T-helper 2 cell treated with Interferon-gamma antibody and Interleukin-4, amounts not matched to agents 5 μg/mL and 100 μg/mL, for 36 hours (primary cell): ENCODE data around the gene DUSP28.
A peak's percentile ranks its signal among the peaks of the same experiment; 100 is the strongest.

Experiments used
- DNase-seq: peaks from one replicate; pipeline ENCODE4 v3.0.0; 2021; ENCODE audit warnings: low spot score
- H3K27ac Mint-ChIP-seq: one replicate; pipeline ENCODE4 v1.8.0; 2021; ENCODE audit warnings: mild to moderate bottlenecking, mixed read lengths
- H3K27me3 Mint-ChIP-seq: one replicate; pipeline ENCODE4 v1.8.0; 2021; ENCODE audit warnings: low read depth, mixed read lengths
- H3K36me3 Mint-ChIP-seq: one replicate; pipeline ENCODE4 v1.8.0; 2021; ENCODE audit warnings: low read depth, mixed read lengths
- H3K4me1 Mint-ChIP-seq: one replicate; pipeline ENCODE4 v1.8.0; 2021; ENCODE audit warnings: low read depth, mixed read lengths
- H3K4me3 Mint-ChIP-seq: one replicate; pipeline ENCODE4 v1.8.0; 2022; ENCODE audit warnings: mild to moderate bottlenecking, moderate library complexity, mixed read lengths
- H3K9me3 Mint-ChIP-seq: one replicate; pipeline ENCODE4 v1.8.0; 2021; ENCODE audit warnings: mixed read lengths

DUSP28 gene

DNA sequence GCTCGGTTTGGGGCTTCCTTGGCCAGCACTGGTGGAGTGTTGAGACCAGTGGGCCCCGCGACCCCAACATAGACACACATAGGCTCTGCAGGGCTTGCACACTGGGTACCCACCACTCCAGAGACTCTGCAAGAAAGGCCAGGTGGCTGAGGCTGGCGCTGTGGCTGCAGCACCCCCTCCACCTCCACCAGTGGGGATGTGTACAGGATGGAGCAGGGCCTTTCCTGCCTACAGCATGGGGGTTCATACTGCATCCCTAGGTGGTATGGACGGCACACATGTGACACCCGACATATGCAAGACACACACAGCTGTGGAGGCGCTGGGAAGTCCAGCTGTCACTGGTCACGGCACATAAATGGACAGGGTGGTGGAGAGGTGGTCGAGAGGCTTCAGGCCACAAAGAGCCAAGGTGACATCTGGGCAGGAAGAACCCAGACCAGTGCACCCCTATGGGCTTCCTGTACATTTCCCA is 9.4 kb downstream of the DUSP28 start:
- Mint-ChIP-seq H3K9me3 (no peaks in the 10 kb centered on the region), H3K4me1 (peaks cover 33% of the 10 kb centered on the region), H3K27me3 (no peaks in the 10 kb centered on the region), H3K27ac (peak overlapping the region; percentile 56), H3K4me3 (peak overlapping the region; percentile 90), H3K36me3 (peaks cover 30% of the 10 kb centered on the region)
- no peak for DNase-seq

DNA sequence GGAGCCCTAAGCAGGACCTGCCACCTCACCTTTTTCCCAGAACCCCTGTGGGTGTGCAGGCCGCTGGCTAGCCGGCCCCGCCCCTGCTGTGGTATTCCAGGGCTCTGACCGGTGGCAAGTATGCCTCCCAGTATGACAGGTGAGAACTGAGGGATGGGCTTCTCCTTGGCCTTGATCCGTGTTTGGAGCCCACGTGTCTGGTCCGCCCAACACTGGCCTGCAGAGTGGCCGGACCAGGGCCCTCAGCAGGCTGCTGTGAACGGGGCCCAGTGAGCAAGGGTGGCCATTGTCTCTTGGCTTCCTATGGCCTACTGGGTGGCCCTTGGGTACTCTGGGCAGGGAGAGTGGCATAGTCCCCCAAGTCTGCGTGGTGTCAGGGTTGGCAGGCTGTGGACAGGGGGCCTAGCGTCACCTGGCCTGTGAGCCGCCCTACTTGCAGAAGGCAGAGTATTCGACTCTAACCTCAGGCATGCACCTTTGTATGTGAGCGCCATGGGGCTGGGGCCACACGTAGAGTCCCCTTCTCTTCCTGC is 9.9 kb downstream of the DUSP28 start:
- Mint-ChIP-seq H3K4me1 (peaks cover 28% of the 10 kb centered on the region), H3K36me3 (peaks cover 27% of the 10 kb centered on the region)
- no peak for DNase-seq

GRCh38 chr2:240570531-240571313 is 10.6 kb downstream of the DUSP28 start:
- no peaks in the 10 kb centered on the region for H3K9me3 Mint-ChIP-seq
- H3K4me3 Mint-ChIP-seq, result peak overlapping the region; percentile 90
- H3K36me3 Mint-ChIP-seq, result peaks cover 27% of the 10 kb centered on the region
- H3K27ac Mint-ChIP-seq, result peak overlapping the region; percentile 66
- peaks cover 24% of the 10 kb centered on the region for H3K4me1 Mint-ChIP-seq
- no peaks in the 10 kb centered on the region for H3K27me3 Mint-ChIP-seq
- no peak for DNase-seq

More for the DNA sequence above, 9.9 kb downstream of the DUSP28 start:
- Mint-ChIP-seq H3K4me3 (peak overlapping the region; percentile 90), H3K9me3 (no peaks in the 10 kb centered on the region), H3K27me3 (no peaks in the 10 kb centered on the region), H3K27ac (no peak overlapping the region)

GRCh38 chr2:240571314-240571973 is 11.3 kb downstream of the DUSP28 start:
- H3K36me3 Mint-ChIP-seq, result peaks cover 29% of the 10 kb centered on the region
- no peaks in the 10 kb centered on the region for H3K9me3 Mint-ChIP-seq
- H3K4me1 Mint-ChIP-seq, result peaks cover 22% of the 10 kb centered on the region
- H3K27me3 Mint-ChIP-seq, result no peaks in the 10 kb centered on the region
- H3K27ac Mint-ChIP-seq, result peak overlapping the region; percentile 66
- peak overlapping the region; percentile 28 for H3K4me3 Mint-ChIP-seq
- DNase-seq, result no peak

DNA sequence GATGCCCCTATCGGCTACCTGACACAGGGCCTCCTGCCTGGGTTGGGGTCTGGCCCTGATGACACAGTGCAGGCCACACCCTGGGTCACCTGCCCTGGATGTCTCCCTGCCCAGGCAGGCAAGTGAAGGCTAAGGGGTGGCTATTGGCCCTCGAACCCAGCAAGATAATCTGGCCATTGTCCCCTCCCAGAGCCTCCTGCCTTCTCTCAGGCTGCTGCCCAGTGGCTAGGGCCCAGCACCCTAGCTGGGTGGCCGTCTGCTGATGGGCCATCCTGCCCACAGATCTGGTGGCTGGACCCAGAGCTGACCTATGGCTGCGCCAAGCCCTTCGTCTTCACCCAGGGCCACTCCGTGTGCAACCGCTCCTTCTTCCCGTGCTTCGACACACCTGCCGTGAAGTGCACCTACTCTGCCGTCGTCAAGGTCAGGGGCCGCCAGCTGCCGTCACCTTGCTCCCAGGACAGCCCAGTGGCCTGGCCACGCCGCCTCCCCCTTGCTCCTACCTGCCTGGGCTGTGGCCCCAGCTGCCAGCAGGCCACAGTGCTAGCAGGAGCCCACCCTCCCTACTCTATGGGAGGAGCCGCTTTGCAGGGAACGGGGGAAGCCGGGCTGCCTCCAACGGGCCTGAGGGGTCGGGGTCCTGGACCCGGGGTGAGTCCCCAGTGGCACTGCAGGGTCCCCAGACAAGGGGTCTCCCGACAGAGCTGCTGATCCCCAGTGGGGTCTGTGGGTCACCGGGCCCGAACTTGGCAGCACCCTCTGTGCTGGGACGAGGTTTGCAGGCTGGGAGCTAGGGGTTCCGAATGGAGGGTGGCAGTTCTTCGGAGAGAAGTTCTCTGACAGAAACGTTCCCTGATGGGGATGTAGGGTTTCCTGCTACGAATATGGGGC is 12.2 kb downstream of the DUSP28 start:
- Mint-ChIP-seq H3K27me3 (no peaks in the 10 kb centered on the region), H3K9me3 (no peaks in the 10 kb centered on the region), H3K36me3 (peaks cover 33% of the 10 kb centered on the region), H3K4me1 (peaks cover 17% of the 10 kb centered on the region), H3K4me3 (no peak overlapping the region), H3K27ac (no peak overlapping the region)
- no peak for DNase-seq

- Mint-ChIP-seq H3K27ac (no peak overlapping the region), H3K9me3 (no peaks in the 10 kb centered on the region), H3K36me3 (peaks cover 31% of the 10 kb centered on the region), H3K4me1 (peaks cover 14% of the 10 kb centered on the region), H3K4me3 (no peak overlapping the region), H3K27me3 (no peaks in the 10 kb centered on the region)
- no peak for DNase-seq
These were observed 12.9 kb downstream of the DUSP28 start for GRCh38 chr2:240573071-240573515.

DNA sequence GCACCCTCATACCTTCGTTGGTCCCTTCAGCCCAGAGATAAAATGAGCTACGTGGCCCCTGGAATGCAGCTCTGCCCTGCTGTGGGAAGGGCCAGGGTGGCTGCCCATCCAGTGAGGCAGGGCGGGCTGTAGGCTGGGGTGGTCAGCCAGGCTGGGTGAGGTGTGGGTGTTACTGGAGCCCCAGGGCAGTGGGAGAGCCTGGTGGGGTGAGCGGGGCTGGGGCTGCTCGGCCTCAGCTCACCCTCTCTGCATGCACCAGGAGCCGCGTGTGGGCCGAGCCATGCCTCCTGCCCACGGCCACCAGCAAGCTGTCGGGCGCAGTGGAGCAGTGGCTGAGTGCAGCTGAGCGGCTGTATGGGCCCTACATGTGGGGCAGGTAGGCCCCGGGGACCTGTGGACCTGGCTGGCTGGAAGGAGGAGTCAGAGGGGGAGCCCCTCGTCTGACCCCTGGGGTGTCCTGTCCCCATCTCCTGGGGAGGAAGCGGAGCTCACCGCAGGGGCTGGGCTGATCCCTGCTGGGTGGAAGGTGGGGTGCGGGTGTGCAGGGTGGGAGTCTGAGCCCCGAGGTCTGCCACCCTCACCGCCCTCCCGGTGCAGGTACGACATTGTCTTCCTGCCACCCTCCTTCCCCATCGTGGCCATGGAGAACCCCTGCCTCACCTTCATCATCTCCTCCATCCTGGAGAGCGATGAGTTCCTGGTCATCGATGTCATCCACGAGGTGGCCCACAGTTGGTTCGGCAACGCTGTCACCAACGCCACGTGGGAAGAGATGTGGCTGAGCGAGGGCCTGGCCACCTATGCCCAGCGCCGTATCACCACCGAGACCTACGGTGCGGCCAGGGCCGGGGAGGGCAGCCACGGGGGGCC is 13.6 kb downstream of the DUSP28 start:
- Mint-ChIP-seq H3K4me1 (peaks cover 16% of the 10 kb centered on the region), H3K9me3 (no peaks in the 10 kb centered on the region), H3K27me3 (no peaks in the 10 kb centered on the region), H3K4me3 (no peak overlapping the region), H3K36me3 (peaks cover 33% of the 10 kb centered on the region), H3K27ac (no peak overlapping the region)
- no peak for DNase-seq

- no peaks in the 10 kb centered on the region for H3K9me3 Mint-ChIP-seq
- no peak for DNase-seq
- H3K27me3 Mint-ChIP-seq, result no peaks in the 10 kb centered on the region
- H3K4me3 Mint-ChIP-seq, result no peak overlapping the region
- peaks cover 31% of the 10 kb centered on the region for H3K36me3 Mint-ChIP-seq
- peaks cover 15% of the 10 kb centered on the region for H3K4me1 Mint-ChIP-seq
- H3K27ac Mint-ChIP-seq, result no peak overlapping the region
These were observed 14.4 kb downstream of the DUSP28 start for GRCh38 chr2:240574386-240575100.

DNA sequence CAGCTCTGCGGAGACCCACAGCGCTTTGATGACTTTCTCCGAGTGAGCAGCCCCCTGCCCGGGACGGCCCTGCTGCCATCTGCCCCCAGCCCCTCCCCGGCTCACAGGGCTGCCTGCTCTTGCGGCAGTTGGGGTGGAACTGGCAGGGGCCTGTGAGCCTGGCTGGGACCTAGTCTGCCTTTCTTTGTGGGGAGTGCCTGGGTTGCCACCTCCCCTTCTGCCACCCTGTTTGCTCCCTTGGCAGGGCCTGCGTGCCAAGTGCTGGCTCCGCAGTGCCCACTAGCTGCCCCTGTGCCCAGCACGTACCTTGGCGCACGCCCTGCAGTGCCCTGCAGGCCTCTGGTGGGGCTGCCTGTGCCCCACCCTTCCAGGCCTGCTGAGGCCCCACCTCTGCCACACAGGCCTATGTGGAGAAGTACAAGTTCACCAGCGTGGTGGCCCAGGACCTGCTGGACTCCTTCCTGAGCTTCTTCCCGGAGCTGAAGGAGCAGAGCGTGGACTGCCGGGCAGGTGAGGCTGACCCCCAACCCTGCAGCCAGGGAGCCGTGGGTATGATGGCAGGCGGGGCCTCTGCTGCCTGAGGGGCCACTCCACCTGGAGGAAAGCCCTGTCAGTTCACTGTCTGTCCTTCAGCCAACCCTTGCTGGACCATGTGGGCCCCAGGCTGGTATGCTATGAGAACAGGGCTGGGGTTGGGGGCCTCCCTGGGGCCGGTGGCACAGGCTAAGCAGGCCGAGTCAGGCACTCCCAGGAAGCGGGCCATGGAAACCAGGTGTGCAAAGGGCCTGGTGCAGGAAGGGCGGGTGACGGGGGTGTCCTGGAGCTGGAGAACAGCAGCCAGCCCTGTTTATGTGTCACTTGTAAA is 15.2 kb downstream of the DUSP28 start:
- Mint-ChIP-seq H3K9me3 (no peaks in the 10 kb centered on the region), H3K36me3 (peaks cover 36% of the 10 kb centered on the region), H3K4me1 (peaks cover 21% of the 10 kb centered on the region), H3K27me3 (no peaks in the 10 kb centered on the region), H3K27ac (no peak overlapping the region), H3K4me3 (no peak overlapping the region)
- DNase-seq, result no peak

DNA sequence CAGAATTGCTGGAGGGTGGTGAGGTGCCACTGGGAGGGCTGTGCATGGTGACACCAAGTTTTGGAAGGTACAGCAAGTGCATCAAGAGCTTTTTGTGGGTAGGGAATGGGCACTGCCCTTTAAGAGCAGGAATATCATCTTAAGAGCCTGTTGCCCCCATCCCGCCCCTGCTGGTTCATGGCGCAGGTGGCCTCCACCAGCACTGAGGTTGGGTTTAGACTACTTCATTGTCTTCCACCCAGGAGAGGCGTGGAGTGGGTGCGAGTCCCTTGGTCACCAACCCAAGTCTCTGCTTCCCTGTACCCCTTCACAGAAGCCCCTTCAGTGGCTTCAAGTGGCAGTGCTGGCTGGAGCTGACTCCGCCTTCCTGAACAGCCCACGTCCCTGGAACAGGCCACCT is 15.9 kb downstream of the DUSP28 start:
- H3K9me3 Mint-ChIP-seq, result no peaks in the 10 kb centered on the region
- H3K4me3 Mint-ChIP-seq, result no peak overlapping the region
- peaks cover 19% of the 10 kb centered on the region for H3K4me1 Mint-ChIP-seq
- DNase-seq, result no peak
- no peak overlapping the region for H3K27ac Mint-ChIP-seq
- H3K36me3 Mint-ChIP-seq, result peaks cover 39% of the 10 kb centered on the region
- H3K27me3 Mint-ChIP-seq, result no peaks in the 10 kb centered on the region

GRCh38 chr2:240576436-240577205 is 16.5 kb downstream of the DUSP28 start:
- Mint-ChIP-seq H3K27me3 (no peaks in the 10 kb centered on the region), H3K4me3 (no peak overlapping the region), H3K27ac (no peak overlapping the region), H3K9me3 (no peaks in the 10 kb centered on the region), H3K4me1 (peaks cover 15% of the 10 kb centered on the region), H3K36me3 (peaks cover 35% of the 10 kb centered on the region)
- DNase-seq, result no peak
